Medulla oblongata (tissue), 1 donor: ENCODE measurements around the gene CD244.
"Not testable (repeated sequence)": the region's sequence is repeated elsewhere in the genome, so short reads cannot be mapped to it uniquely, and the experiment has no call there.

Experiments used
- DNase-seq: peaks from one replicate; pipeline ENCODE4 v3.0.0-alpha.2; 2015; ENCODE audit errors: extremely low spot score

CD244 gene

DNA sequence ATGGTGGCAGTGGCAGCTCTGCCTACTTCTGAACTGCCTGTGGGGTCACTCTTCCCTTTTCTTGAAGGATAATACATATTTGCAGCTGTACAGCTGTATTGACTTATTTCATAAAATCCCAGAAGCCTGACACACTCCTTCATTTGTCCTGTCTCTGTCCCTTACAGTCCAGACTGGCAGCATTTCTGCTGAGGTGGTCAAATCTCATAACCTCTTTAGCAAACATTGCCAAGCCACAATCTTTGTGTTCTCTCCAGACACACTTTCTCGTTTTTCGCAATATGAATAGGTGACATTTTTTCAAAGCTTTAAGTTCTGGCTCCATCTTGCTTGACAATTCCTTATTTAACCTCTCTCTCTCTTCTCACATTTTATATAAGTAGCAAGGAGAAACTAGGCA, 51.5 kb downstream of the CD244 start:
- DNase-seq, result no peak

DNA sequence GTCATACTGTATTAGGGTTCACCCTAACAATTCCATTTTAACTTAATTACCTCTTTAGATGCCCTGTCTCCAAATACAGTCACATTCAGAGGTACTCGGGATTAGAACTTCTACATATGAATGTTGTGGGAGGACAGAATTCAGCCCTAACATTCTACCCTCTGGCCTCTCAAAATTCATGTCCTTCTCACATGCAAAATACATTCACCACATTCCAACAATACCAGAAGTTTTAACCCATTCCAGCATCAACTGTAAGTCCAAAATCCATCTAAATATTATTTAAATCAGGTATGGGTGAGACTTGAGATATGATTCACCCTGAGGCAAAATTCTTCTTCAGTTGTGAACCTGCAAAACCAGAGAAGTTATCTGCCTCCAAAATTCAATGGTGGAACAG, 52.2 kb downstream of the CD244 start:
- no peak for DNase-seq

DNA sequence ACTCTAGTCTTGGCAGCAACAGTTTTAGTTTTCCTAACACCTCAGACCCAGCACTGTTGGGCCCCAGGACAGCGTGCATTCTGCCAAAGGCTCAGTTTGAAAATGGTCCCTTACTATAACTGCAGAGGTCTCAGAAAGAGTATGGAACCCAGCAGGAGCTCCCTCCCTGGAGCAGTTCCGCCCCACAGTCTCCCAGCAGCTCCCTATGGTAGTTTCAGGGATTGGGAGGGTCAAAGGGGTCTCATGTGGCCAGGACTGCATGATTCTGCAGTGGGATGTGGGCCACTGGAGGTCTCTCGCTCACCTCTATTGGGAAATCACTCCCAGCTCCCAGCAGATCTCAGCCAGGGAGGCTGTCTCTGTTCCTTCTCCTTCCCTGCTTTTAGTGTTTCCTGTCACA, 54.4 kb downstream of the CD244 start:
- DNase-seq, result no peak

DNA sequence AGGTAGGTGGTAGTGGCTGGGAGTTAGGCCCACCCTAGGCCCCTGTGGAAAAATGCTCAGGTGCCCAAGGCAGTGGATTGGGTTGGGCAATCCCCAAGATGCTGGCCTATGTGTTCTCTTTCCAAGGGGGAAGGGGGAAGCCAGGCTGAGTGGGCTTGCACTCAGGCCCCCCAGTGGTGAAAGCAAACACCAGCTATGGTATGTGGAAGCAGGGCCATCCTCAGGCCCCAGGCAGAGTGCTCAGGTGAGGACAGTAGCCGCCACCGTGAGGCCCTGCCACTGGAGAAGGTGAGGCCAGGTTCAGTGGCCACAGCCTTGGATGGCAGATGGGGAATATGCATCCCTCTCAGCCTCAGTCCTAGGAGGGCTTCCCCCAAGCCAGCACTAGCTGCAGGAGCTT, 54.9 kb downstream of the CD244 start:
- no peak for DNase-seq

DNA sequence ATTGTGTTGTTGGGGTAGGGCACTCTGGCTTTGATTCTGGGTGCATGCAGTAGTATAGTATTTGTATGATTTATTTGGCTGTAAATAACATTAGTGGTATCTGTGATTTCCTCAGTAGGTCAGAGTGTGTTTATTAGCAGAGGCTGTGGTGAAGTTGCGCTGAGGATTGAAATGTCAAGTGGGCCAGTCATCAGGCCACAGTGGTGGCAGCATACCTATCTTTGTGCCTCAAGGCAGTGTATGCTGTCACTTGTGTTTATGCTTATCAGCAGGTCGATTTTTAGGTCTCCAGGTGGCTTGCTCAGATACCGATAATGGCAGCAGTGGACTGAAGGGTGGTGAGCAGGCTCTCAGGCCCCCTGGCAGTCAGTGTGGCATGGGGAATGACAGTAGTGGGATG, 55.4 kb downstream of the CD244 start:
- DNase-seq, result no peak

DNA sequence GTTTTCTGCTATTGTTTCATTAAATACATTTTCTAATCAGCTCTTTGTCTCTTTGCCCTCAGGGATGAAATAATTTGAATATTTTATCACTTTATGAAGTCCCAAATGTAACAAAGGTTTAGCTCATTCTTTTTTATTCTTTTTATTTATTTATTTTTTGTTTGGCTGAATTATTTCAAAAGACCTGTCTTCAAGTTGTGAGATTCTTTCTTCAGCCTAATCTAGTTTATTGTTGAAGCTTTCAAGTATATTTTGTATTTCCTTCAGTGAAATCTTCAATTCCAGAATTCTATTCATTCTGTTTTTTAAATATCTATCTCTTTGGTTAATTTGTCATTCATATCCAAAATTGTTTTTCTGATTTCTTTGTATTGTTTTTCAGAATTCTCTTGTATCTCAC, 55.9 kb downstream of the CD244 start:
- no peak for DNase-seq

DNA sequence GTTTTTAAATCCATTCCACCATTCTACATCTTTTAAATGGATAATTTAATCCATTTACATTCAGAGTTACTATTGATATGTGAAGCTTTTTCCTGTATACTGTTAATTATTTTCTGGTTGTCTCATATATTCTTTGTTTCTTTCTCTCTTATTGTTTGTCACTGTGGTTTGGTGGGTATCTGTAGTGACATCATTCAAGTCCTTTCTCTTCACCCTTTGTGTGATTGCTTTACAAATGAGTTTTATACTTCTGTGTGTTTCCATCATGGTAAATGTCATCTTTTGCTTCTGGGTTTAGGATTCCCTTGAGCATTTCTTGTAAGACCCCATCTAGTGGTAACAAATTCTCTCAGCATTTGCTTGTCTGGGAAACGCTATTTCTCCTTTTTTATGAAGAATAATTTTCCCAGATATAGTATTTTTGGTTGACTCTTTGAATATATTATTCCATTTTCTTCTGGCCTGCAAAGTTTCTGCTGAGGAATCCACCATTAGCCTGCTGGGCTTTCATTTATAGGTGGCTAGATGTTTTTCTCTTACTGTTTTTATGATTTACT, 56.5 kb downstream of the CD244 start:
- DNase-seq, result no peak

DNA sequence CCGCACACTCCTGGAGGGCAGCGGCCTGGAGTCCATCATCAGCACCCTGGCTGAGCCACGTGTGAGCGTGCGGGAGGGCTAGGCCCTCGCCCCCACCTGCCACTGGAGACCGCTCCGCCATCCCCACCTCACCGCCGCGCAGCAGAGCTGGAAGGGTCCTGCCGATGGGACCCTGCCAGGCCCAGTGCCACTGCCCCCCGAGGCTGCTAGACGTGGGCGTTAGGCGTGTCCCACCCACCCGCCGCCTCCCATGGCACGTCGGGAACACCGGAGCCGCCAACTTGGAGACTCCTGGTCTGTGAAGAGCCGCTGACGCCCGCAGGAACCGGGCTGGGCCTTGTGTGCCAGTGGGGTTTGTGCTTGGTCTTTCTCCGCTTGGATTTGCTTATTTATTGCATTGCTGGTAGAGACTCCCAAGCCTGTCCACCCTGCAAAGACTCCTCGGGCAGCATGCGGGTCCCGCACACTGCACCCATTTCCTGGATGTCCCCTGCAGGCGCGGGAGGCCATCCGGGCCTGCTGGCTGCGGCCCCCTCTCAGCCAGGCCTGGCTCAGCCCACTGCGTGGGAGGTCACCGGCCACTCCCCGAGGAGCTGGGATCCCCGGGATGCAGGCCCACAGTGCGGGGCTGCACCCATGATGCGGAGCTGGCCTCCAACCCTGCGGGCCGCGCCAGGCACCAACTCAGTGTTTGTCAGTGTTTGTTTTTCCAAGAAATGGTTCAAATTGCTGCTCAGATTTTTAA, 60.7 kb downstream of the CD244 start:
- no peak for DNase-seq

DNA sequence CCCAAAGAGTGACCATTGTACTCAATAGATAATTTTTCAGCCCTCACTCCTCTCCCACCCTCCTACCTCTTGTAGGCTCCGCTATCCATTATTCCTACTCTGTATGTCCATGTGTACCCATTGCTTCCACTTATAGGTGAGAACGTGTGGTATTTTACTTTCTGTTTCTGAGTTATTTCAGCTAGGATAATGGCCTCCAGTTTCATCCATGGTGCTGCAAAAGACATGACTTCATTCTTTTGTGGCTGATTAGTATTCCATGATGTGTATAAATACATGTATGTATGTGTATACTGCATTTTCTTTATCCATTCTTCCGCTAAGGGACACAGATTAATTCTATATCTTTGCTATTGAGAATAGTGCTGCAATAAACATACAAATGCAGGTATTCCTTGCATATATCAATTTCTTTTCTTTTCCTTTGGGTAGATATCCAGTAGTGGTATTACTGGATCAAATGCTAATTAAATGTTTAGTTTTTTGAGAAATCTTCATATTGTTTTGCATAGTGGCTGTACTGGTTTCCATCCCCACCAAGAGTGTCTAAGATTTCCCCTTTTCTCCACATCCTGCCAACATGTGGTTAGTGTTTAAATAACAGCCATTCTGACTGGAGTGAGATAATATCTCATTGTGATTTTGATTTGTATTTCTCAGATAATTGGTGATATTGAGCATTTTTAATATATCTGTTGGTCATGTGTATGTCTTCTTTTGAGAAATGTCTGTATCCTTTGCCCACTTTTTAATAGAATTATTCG, 61.9 kb downstream of the CD244 start:
- no peak for DNase-seq

DNA sequence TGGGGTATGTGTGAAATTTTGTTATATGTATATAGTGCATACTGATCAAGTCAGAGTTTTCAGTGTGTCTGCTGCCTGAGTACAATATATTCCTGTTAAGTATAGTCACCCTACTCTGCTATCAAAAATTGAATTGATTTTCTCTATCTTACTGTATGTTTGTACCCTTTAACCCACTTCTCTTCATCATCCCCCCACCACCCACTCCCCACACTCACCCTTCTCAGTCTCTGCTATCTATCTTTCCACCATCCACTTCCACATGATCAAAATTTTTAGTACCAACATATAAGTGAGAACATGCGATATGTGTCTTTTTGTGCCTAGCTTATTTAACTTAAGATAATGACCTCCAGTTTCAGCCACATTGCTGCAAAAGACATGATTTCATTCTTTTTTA, 62.5 kb downstream of the CD244 start:
- DNase-seq, result no peak

DNA sequence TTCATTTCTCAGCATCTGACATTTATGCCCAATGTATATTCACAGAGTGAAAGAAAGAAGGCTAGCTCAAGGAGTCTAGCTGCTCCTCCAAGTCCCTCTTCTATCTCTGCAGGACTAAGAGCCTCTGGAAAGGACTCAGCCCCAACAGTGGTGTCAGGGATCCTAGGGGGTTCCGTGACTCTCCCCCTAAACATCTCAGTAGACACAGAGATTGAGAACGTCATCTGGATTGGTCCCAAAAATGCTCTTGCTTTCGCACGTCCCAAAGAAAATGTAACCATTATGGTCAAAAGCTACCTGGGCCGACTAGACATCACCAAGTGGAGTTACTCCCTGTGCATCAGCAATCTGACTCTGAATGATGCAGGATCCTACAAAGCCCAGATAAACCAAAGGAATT, 63.0 kb downstream of the CD244 start:
- no peak for DNase-seq

DNA sequence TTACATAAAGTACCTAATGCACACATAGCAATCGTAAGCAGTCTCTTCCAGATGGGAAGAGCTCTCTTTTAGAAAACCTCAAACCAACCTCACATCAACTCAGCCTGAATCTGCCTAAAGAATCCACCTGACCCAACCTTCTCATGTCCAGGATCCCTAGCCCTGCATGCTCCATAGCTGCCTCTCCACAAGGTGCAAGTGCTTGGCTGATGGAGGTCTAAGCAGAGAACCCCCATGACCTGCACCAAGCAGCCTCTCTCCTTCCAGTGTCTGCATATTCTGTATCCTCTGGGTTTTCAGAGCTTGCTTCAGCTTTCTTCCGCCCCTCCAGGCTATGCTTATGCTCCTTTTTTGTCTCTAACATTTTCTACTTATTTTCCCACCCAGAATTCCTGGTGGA, 64.2 kb downstream of the CD244 start:
- no peak for DNase-seq

DNA sequence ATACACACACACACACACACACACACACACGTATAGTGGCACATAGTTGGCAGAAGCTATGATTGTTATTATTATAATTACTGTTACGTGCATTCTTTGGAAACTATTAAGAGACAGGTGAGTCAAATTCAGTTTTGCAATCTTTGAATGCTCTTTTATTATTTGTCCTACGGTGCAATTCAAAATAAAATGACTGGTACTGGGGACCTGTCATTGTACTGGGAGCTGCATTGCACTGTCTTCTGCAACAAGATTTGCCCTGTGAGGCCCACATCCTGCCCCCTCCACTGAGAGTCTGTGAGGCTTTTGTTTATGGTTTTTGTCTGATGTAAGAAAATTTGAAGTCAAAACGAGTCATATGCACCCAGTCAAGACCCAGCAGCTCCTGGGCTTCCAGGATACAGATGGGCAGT, 64.8 kb downstream of the CD244 start:
- DNase-seq, result no peak

DNA sequence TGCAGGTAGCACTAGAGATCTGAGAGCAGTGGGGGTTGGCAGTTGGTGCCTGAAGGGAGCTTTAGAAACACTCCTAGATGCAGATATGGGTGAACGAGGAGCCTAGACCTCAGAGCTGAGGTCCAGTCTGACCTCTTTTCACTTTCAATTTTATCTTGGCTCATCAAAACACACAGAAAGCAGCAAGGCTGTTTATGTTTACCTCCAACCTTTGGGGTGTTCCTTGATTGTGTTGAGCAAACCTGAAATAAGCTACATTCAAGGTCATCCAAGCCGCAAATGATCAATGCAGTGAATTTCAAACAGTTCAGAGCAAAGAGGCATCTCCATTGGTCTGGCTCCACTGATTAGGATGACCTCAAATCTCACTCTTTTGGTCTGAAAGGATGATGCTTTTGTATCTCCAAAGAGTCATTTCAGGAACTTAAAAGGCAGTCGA, 65.4 kb downstream of the CD244 start:
- DNase-seq, result no peak

DNA sequence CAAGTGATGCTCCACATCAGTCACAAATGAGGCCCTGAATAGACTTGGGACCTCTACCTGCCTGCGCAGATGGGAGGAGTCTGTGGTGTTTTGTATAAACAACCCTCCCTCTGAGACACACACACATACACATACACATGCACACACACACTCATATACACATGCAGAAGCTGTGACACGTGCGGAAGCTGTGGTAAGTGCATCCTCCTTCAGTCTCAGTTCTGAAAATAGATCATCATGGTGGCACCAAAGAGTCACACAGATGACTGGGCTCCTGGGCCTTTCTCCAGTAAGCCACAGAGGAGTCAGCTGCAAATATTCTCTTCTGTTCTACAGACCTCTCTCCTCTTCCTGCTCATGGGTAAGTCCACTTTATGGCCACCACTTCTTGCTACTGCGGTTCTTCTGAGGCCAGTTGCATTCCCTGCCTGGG, 66.7 kb downstream of the CD244 start, which contains the start of gene LY9:
Gene LY9 (plus strand): TSS at position 224 of the 433 bp plus-strand sequence. CDS start 14 bp downstream, at position 238.
- no peak for DNase-seq

DNA sequence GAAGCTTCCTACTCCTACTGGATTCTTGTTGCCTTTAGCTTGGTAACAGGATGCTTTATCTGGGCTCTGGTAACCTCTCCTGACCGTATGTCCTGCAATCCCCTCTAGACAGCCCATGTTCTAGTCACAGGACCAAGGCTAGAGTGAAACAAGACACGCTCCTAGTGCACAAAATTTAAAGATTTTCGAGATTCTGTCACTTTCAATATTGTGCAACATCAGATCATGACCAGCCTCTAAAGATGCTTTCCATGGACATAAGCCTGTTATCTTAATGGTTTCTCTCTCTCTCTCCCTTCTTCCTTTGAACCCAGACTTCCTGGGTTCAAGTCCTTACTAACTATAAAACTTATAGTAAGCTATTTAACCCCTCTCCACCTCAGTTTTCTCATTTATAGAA, 68.3 kb downstream of the CD244 start:
- no peak for DNase-seq

DNA sequence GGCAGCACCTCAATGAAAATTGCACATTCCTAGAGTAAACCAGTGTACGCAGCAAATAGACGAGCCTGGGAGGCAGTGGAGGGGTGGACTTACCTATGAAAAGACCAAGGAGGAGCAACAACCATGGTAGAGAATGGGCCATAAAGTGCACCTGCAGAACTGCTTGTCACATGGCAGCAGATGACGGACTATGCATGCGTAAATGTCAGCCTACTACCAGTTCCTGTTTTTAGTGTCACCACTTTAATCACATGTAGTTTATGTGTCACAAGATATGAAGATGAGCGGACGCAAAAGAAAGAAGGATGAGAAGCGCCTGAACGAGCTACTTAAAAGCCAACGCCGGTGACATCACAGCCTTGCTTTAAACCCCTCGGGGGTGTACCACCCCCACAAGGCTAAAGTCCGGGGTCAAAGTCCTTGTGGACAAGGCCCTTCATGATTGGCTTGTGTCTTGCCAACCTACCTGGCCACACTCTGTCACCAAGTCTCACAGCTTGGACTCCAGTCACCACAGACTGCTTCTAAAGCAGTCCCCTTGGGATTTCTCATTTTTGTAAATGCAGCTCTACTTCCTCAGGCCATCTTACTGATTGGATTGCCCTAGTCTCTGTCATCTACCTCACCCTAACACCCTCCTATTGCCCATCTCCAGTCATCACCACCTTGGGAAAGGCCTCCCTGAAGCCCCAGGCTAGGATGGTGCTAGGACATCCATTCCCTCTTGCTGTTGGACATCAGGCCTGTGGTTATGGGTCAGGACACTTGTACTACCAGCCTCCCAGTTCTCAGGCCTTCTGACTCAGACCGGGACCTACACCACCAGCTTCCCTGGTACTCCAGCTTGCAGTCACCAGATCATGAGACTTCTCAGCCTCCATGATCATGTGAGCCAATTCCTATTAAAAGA, 72.7 kb downstream of the CD244 start:
- no peak for DNase-seq

DNA sequence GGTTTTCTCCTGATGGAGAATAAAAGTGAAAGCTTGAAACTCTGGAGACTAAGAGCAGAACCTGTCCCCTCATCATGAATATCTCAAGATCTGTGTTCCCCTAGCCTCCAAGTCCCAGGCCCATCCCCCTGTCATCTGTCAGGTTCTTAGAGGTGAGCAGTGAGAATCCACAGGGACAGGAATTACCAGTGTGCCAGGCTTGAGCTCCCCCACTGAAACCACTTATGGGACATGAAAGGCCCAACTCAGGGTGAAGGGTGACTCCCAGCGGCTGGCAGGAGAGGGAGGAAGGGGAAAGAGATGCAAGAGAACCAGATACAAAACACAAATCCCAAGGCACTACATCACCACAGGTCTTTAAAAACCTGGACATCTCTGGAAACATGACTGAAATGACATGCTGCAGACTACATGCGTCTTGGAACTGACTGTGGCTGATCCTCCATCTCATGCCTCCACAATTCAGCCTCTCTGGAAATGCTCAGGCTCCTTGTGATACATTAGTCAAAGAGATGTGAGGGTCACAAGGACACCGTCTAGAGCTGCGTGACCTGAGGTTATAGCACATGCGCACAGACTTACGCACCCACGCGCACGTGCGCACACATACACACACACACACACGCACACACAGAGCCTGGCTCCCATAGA, 73.5 kb downstream of the CD244 start:
- no peak for DNase-seq

DNA sequence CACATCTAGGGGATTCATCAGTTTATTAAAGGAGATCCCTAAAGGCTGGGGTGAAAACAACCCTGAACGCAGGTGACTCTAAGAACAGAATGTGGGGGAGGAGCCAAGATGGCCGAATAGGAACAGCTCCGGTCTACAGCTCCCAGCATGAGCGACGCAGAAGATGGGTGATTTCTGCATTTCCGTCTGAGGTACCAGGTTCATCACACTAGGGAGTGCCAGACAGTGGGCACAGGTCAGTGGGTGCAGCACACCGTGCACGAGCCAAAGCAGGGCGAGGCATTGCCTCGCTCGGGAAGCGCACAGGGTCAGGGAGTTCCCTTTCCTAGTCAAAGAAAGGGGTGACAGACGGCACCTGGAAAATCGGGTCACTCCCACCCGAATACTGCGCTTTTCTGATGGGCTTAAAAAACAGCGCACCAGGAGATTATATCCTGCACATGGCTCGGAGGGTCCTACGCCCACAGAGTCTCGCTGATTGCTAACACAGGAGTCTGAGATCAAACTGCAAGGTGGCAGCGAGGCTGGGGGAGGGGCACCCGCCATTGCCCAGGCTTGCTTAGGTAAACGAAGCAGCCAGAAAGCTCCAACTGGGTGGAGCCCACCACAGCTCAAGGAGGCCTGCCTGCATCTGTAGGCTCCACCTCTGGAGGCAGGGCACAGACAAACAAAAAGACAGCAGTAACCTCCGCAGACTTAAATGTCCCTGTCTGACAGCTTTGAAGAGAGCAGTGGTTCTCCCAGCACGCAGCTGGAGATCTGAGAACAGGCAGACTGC, 79.5 kb downstream of the CD244 start:
- not testable (repeated sequence) for DNase-seq

DNA sequence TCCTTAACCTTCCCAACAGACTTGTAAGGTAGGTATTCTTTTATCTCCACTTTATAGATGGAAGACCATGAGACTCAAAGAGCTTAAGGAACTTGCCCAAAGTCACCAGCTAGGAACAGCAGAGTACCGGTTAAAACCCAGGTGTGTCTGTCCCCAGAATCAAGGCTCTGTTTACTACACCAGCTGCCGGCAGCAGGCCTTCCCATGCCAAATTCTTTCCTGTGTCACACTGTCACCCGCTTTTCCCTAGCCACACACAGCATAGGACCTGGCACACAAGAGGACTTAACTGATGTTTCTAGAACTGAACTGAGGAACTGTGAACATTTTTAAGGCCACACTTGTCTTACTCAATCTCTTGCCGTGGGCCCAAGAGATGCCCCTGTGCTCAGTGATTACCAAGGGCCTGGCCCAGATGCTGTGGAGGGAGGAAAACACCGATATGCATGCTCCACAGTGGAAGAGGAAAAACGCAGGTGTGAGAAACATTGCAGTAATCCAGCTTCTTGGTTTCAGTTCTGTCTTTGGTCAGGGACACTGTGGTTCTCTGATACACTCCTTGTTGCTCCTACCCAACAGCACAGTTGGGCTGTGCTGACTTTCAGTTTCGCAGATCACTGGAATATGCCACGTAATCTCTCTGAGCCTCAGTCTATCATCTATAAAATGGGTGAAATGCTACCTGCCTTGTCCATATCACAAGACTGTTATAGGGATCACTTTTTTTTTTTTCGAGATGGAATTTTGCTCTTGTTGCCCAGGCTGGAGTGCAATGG, 80.6 kb downstream of the CD244 start:
- peak; percentile 34 for DNase-seq
